ENCODE measurements around the gene PPP1R12B. TPM values are rescaled to one million over a fixed set of nuclear protein-coding genes. Genes with fewer than 3 reads are reported as not detected.
"Not testable (repeated sequence)": the region's sequence is repeated elsewhere in the genome, so short reads cannot be mapped to it uniquely, and the experiment has no call there.

Gene PPP1R12B
- total RNA-seq, 1 donor from 2014 or later = 18.5 TPM

DNA sequence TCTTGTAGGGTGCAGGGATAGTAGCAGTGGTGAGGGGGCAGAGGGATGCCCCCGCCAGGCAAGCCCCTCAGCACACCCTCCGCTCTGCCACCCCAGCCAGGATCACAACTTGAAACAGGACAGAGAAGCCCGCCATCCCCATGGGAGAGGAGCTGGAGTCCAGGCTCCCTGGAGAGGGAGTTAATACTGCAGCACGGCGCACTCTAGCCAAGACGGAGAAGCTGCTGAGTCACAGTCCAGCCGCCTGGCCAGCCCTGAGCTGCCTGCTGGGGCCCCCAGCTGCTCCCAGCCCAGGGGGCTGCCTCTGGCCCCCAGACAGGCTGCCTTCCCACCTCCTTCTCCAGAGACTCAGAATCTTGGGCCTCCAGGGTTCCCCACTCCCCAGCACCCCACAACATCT is 274.6 kb downstream of the PPP1R12B start:
- H3K4me1 Mint-ChIP-seq = peaks cover 11% of the 10 kb centered on the region
- no peaks in the 10 kb centered on the region for H3K9me3 Mint-ChIP-seq
- DNase-seq (ENCODE audit: low read depth, low spot score) = no peak
- no peaks in the 10 kb centered on the region for H3K27me3 Mint-ChIP-seq (ENCODE audit: low read depth)
- H3K36me3 Mint-ChIP-seq (ENCODE audit: low read depth) = no peaks in the 10 kb centered on the region
- H3K4me3 Mint-ChIP-seq = no peak overlapping the region
- TF ChIP-seq, protein P1, sequence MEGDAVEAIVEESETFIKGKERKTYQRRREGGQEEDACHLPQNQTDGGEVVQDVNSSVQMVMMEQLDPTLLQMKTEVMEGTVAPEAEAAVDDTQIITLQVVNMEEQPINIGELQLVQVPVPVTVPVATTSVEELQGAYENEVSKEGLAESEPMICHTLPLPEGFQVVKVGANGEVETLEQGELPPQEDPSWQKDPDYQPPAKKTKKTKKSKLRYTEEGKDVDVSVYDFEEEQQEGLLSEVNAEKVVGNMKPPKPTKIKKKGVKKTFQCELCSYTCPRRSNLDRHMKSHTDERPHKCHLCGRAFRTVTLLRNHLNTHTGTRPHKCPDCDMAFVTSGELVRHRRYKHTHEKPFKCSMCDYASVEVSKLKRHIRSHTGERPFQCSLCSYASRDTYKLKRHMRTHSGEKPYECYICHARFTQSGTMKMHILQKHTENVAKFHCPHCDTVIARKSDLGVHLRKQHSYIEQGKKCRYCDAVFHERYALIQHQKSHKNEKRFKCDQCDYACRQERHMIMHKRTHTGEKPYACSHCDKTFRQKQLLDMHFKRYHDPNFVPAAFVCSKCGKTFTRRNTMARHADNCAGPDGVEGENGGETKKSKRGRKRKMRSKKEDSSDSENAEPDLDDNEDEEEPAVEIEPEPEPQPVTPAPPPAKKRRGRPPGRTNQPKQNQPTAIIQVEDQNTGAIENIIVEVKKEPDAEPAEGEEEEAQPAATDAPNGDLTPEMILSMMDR (conservative IDR thresholded peaks at IDR 0.05) = no peak
- no peak overlapping the region for H3K27ac Mint-ChIP-seq (ENCODE audit: unreplicated experiment)

DNA sequence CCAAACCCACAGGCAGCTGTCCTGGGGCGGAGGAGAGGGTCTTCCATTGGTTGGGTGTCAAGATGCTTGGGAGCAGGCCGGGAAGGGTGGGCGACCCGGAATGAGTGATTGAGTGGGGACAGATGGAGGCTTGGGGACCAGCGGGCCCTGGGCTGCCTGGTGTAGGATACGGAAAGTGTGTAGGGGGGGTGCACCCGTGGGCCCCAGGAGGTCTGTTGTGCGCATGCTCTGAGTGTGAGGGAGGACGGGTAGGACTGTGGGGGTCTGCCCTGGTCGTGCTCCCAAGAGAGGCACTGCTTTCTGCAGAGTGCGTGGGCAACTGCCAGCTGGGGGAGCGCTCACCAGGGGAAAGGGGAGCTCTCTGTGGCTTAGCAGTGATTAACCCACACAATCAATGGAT is 275.0 kb downstream of the PPP1R12B start:
- Mint-ChIP-seq H3K4me1 (peaks cover 10% of the 10 kb centered on the region), H3K27ac (ENCODE audit: unreplicated experiment) (peak overlapping the region; percentile 67)
- not testable (repeated sequence) for DNase-seq (ENCODE audit: low read depth, low spot score); H3K9me3 Mint-ChIP-seq; H3K36me3 Mint-ChIP-seq (ENCODE audit: low read depth); H3K27me3 Mint-ChIP-seq (ENCODE audit: low read depth); H3K4me3 Mint-ChIP-seq

DNA sequence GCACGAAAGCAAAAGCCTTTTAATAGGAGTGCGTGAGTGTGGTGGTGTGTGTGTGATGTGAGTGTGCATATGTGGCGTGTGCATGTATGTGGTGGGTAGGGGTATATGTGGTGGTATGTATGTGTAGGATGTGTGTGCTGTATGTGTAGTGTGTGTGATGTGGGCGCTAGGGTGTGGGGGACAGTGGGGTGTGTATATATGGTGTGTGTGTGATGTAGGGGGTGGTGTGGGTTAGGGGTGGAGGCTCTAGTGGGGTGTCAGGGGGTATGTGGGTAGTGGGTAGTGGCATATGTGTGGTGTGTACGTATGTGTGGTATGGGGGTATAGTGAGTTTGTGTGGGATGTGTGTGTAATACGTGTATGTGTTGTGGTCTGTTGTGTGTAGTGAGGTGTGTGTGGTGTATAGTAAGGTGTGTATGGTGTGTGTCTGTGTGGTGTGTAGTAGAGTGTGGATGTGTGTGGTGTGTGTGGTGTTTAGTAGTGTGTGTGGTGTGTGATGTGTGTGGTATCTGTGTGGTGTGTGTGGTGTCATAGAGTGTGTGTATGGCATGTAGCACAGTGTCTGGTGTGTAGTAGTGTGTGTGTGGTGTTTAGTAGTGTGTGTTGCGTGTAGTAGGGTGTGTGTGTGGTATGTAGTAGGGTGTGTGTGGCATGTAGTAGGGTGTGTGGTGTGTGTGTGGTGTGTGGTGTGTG is 275.7 kb downstream of the PPP1R12B start:
- TF ChIP-seq, protein P1 (conservative IDR thresholded peaks at IDR 0.05) = no peak
- H3K4me1 Mint-ChIP-seq = peaks cover 3% of the 10 kb centered on the region
- peaks cover 2% of the 10 kb centered on the region for H3K27me3 Mint-ChIP-seq (ENCODE audit: low read depth)
- no peaks in the 10 kb centered on the region for H3K9me3 Mint-ChIP-seq
- H3K27ac Mint-ChIP-seq (ENCODE audit: unreplicated experiment) = no peak overlapping the region
- H3K36me3 Mint-ChIP-seq (ENCODE audit: low read depth) = no peaks in the 10 kb centered on the region
- H3K4me3 Mint-ChIP-seq = no peak overlapping the region
- no peak for DNase-seq (ENCODE audit: low read depth, low spot score)

DNA sequence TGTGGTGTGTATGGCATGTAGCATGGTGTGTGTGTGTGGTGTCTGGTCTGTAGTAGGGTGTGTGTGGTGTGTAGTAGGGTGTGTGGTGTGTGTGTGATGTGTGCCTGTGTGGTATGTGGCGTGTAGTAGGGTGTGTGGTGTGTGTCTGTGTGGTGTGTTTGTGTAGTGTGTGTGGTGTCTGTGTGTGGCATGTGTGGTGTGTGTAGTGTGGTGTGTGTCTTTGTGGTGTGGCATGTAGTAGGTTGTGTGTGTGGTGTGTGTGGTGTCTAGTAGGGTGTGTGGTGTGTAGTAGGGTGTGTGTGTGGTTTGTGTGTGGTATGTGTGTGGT is 276.2 kb downstream of the PPP1R12B start:
- Mint-ChIP-seq H3K27me3 (ENCODE audit: low read depth) (peaks cover 3% of the 10 kb centered on the region), H3K27ac (ENCODE audit: unreplicated experiment) (no peak overlapping the region)
- no peak for DNase-seq (ENCODE audit: low read depth, low spot score)

DNA sequence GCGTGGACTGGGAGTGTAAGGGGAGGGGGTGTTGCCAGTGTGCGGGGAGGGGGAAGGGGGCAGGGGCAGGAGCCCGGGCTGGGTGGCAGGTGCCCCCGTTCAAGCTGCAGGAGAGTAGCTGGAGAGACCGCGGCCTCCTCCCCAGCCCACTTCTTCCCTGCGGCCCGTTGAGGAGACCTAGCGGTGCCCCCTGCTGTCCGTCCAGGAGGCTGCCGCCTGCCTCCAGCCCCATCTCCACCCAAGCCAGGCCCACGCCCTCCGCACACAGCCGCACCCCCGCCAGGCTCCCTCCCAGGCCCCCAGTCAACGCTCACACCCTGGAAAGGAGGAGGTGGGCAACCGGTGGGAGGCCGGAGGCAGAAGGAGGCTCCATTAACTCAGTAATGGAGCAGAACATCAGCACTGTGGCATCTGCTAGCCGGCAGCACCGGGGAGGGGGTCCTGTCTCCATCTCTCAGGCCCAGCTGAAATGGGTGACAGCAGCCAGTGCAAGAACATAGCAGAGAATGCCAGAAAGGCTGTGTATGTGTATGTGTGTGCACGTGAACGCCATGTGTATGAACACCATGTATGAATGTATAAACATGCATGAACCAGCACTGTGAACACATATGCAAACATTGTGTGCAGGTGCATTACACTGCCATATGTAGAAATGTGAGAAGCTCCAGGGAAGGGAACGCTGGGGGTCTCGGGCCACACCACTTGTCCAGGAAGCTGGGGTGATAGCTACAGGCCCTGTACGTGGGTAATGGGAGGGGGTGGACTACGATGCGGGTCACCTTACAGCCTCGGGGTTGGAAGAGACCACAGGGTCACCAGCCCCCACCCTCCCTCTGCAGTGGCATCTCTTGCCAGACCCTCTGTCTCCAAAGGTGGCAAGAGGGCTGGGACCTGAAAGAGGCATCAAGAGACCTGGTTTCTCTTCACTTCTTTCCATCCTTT is 277.2 kb downstream of the PPP1R12B start:
- DNase-seq (ENCODE audit: low read depth, low spot score) = peak; percentile 68
- H3K36me3 Mint-ChIP-seq (ENCODE audit: low read depth) = no peaks in the 10 kb centered on the region
- no peaks in the 10 kb centered on the region for H3K9me3 Mint-ChIP-seq
- TF ChIP-seq, protein P1 (conservative IDR thresholded peaks at IDR 0.05) = peak; percentile 74
- no peak overlapping the region for H3K27ac Mint-ChIP-seq (ENCODE audit: unreplicated experiment)
- peaks cover 6% of the 10 kb centered on the region for H3K27me3 Mint-ChIP-seq (ENCODE audit: low read depth)
- no peaks in the 10 kb centered on the region for H3K4me1 Mint-ChIP-seq
- no peak overlapping the region for H3K4me3 Mint-ChIP-seq

More for the DNA sequence above, 276.2 kb downstream of the PPP1R12B start:
- TF ChIP-seq, protein P1 (conservative IDR thresholded peaks at IDR 0.05) = no peak
- Mint-ChIP-seq H3K4me3 (no peak overlapping the region), H3K4me1 (no peaks in the 10 kb centered on the region), H3K36me3 (ENCODE audit: low read depth) (no peaks in the 10 kb centered on the region), H3K9me3 (no peaks in the 10 kb centered on the region)

DNA sequence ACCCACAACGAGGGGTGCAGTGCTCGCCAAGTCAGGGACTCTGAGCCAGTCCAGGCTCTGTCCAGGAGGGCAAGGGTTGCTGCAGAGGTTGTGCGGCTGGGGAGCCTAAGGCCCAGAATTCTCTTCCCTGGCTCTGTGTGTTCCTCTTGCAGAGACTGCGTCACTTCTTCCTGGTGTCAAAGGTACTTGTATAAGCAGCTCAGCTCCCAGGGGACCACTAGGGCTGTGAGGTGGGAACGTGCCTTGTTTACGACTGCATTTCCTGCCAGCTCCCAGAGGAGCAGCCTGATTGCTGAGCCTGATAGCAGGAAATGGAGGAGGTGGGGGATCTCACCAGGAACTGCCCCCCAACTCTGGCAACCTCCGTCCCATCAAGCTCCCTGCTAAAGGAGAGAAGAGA is 278.5 kb downstream of the PPP1R12B start:
- H3K4me3 Mint-ChIP-seq; H3K27ac Mint-ChIP-seq (ENCODE audit: unreplicated experiment); H3K27me3 Mint-ChIP-seq (ENCODE audit: low read depth); H3K4me1 Mint-ChIP-seq; H3K9me3 Mint-ChIP-seq; H3K36me3 Mint-ChIP-seq (ENCODE audit: low read depth); DNase-seq (ENCODE audit: low read depth, low spot score): not testable (repeated sequence)
